Testis (tissue), 3 donors: ENCODE data around the gene ADAMTS13. TPM values are rescaled to one million over a fixed set of nuclear protein-coding genes. Genes with fewer than 3 reads are reported as not detected.

Source experiments
- DNase-seq: peaks from one replicate; pipeline ENCODE4 v3.0.0-alpha.2; 2019
- H3K27ac ChIP-seq, 2 donors: fragments of 200-600 bp; sonication (generic); one replicate each; pipeline ENCODE4 v1.5.1; 2019
- H3K27me3 ChIP-seq: fragments of 200-600 bp; sonication (generic); one replicate; pipeline ENCODE4 v1.5.1; 2019
- H3K36me3 ChIP-seq: fragments of 200-600 bp; sonication (generic); one replicate; pipeline ENCODE4 v1.5.1; 2017; ENCODE audit warnings: low read depth; ENCODE audit errors: missing control alignments
- H3K4me1 ChIP-seq: fragments of 200-600 bp; sonication (generic); one replicate; pipeline ENCODE4 v1.5.1; 2019
- H3K4me3 ChIP-seq, 2 donors: fragments of 200-600 bp; sonication (generic); one replicate each; pipeline ENCODE4 v1.5.1; 2017 to 2019
- H3K9me3 ChIP-seq: fragments of 200-600 bp; sonication (generic); one replicate; pipeline ENCODE4 v1.5.1; 2017
- POLR2A ChIP-seq: fragments of 450-650 bp; IDR thresholded peaks from one replicate; pipeline ENCODE4 v1.6.1; 2017; ENCODE audit warnings: antibody characterized with exemption, mild to moderate bottlenecking, moderate library complexity
- WGBS, 2 donors: methylation state at CpG; one replicate each; pipeline ENCODE4 v1.1.5; 2018; 5-methylcytosine and 5-hydroxymethylcytosine counted together
- intact Hi-C: fragments of 100-400 bp; cut with DNase I; formaldehyde crosslinking; loops from one replicate; pipeline ENCODE4 v1.15.1; 2023; ENCODE audit warnings: low total_unique reads
- polyA plus RNA-seq: library from polyadenylated mRNA; stranded (reverse); fragments of 350-450 nt; fragmentation: Illumina TruSeq; extraction: RNeasy Lipid Tissue Mini Kit (QIAGEN cat#74804); gene quantifications from one replicate; pipeline ENCODE4 v1.2.3, GENCODE V29; 2014; ENCODE audit warnings: low read depth, low replicate concordance; ENCODE audit not compliant: insufficient read depth
- total RNA-seq, 2 donors: library from RNA; depleted of rRNA; stranded (reverse); fragments of >200 nt; gene quantifications; one replicate each; pipeline ENCODE4 v1.2.3, GENCODE V29; 2016
- TF ChIP-seq, protein P1 (sequence below), 3 experiments: fragments of 450-650 bp in 2 of 3; fragments of 200-600 bp in 1 of 3; sonication (generic) in 1 of 3; IDR thresholded peaks; one replicate each; pipeline ENCODE4 v1.5.1; 2016 to 2019; ENCODE audit warnings: antibody characterized with exemption in 3 of 3, mild to moderate bottlenecking in 2 of 3, moderate library complexity in 1 of 3

Gene ADAMTS13
- total and polyA plus RNA-seq, 3 donors from 2014 or later = 15.4 to 21.2 (median 15.6) TPM

DNA sequence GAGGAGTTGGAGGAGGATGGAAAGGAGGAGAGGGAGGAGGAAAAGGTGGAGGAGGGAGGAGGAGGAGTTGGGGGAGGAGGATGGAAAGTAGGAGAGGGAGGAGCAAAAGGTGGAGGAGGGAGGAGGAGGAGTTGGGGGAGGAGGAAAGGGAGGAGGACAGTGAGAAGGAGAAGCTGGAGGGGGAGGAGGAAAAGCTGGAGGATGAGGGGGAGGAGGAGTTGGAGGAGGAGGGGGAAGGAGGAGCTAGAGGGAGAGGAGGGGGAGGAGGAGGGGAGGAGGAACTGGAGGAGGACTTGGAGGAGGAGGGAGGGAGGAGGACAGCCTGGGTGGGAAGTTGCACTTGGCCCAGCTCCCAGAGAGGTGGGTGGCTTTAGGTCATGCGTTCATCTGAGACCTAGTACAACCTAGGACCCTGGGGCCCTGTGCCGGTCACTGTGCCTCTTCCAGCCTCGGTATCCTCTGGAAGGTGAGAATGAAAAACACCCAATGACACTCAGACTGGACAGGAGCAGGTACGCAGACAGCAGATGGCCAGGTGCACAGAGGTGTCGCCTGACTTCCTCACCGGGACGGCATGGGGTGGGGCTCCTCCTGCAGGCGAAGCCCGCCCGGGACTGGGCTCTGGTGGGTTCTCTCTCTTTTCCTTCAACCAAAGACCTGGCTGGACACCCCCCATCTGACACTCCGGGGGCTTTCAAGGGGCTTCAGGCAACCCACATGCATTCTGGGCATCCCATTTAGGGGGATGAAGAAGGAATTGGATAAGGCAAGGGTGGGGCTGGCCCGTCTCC lies 68.9 kb downstream of the ADAMTS13 start:
- H3K4me1 ChIP-seq = peaks cover 41% of the 10 kb centered on the region
- no peaks in the 10 kb centered on the region for H3K36me3 ChIP-seq
- intact Hi-C loops = no loop called here
- DNase-seq = no peak
- H3K4me3 ChIP-seq = no peak overlapping the region
- no peaks in the 10 kb centered on the region for H3K9me3 ChIP-seq
- WGBS, 2 donors = 76 to 86% methylated on average over 4 to 12 of the region's 12 CpGs
- H3K27me3 ChIP-seq = no peaks in the 10 kb centered on the region
- peak overlapping the region in 1 of 2 donors; percentile 56 for H3K27ac ChIP-seq
- no peak for TF ChIP-seq POLR2A
- TF ChIP-seq, protein P1, sequence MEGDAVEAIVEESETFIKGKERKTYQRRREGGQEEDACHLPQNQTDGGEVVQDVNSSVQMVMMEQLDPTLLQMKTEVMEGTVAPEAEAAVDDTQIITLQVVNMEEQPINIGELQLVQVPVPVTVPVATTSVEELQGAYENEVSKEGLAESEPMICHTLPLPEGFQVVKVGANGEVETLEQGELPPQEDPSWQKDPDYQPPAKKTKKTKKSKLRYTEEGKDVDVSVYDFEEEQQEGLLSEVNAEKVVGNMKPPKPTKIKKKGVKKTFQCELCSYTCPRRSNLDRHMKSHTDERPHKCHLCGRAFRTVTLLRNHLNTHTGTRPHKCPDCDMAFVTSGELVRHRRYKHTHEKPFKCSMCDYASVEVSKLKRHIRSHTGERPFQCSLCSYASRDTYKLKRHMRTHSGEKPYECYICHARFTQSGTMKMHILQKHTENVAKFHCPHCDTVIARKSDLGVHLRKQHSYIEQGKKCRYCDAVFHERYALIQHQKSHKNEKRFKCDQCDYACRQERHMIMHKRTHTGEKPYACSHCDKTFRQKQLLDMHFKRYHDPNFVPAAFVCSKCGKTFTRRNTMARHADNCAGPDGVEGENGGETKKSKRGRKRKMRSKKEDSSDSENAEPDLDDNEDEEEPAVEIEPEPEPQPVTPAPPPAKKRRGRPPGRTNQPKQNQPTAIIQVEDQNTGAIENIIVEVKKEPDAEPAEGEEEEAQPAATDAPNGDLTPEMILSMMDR (IDR thresholded peaks at IDR 0.05) = no peak

DNA sequence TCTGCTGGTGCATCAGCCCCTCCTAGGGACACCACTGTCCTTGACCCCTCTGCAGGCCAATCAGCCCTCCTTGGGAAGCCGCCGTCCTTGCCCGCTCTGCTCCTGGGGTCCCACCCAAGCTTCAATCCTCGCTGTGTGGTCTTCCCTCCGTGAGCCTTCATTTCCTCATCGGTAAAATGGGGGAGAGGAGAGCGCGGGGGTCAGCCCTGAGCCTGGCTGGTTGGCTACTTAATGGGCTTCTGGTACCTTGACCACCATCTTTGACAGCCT lies 69.4 kb downstream of the ADAMTS13 start:
- WGBS, 2 donors = 66 to 78% methylated on average over 8 of the region's 8 CpGs
- TF ChIP-seq POLR2A = no peak
- TF ChIP-seq, protein P1 (IDR thresholded peaks at IDR 0.05) = no peak
- no peak for DNase-seq
- Histone ChIP-seq H3K27ac (peak overlapping the region in 1 of 2 donors; percentile 56), H3K27me3 (no peaks in the 10 kb centered on the region), H3K9me3 (no peaks in the 10 kb centered on the region), H3K4me3 (no peak overlapping the region), H3K4me1 (peaks cover 43% of the 10 kb centered on the region), H3K36me3 (no peaks in the 10 kb centered on the region)
- intact Hi-C loops = no loop called here

DNA sequence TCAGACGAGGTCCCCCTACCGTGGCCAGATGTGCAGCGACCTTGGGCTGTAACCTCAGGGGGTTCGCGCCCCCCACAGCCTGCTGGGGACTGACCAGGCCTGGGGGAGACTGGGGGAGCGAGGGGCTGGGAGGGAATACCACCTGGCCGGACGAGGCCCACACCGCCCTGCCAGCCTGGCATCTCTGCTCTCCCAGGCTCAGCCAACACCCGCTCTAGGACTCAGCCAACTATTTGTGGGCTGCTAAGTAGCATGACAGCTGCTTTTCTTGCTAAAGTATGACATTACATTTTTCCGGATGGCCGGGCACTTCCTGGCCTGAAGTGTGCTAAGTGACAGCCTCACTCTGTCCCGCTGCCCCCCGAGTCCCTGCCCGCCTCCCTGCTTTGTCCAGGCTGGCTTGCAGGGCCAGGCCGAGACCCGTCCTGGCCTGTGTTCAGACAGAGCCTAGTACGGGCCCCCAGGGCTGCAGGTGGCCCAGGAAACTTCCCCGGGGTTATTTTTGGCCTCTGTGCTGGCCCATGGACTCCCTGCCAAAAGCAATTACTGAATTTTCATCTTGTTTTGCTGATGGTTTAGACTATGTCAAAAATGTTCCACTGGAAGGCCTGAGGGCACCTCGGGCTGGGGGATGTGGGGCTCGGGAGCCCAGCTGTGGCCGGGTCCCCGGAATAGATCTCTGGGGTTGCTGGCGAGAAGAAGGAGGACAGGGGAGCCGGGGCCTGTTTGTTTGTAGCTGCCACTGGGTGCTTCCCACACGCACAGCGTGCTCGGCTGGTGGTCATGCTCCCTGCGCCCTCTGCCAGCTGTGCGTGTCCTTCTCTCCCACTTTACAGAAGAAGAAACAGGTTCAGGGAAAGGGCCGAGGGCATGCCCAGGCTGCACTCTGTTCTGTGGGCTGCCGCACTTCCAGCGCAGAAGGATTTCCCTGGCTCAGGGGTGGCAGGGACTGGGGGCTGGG lies 70.2 kb downstream of the ADAMTS13 start:
- intact Hi-C loops = no loop called here
- WGBS, 2 donors = 64 to 71% methylated on average over 14 to 32 of the region's 33 CpGs

DNA sequence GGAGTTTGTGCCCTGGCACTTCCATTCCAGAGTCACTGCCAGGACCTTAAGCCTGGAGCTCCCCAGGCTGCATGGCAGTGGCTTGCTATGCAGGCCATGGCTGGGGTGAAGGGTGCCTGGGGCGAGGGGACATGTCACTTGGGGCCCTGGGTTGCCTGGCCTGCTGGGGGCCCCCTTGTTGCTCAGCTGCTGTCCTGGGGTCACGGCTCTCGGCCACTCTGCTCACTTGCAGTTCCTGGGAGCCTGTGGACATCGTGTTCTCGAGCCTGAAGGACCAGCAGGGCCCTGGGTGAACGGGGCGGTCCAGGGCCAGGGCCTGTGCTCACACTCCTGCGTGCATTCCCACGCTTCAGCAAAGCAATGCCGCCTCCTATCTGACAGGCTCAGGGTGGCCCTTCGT lies 71.3 kb downstream of the ADAMTS13 start:
- Histone ChIP-seq H3K36me3 (no peaks in the 10 kb centered on the region), H3K27ac (peak overlapping the region in 1 of 2 donors; percentile 56), H3K9me3 (no peaks in the 10 kb centered on the region), H3K4me3 (no peak overlapping the region), H3K27me3 (no peaks in the 10 kb centered on the region), H3K4me1 (peaks cover 55% of the 10 kb centered on the region)
- DNase-seq = peak; percentile 59
- WGBS, 2 donors = 35% methylated on average over 9 of the region's 11 CpGs; no CpG with 5 or more reads in 1 of the 2 donors
- intact Hi-C loops = no loop called here
- TF ChIP-seq POLR2A = no peak
- TF ChIP-seq, protein P1 (IDR thresholded peaks at IDR 0.05) = no peak

More for the DNA sequence above, 70.2 kb downstream of the ADAMTS13 start:
- Histone ChIP-seq H3K27ac (peak overlapping the region in 1 of 2 donors; percentile 56), H3K4me1 (peaks cover 51% of the 10 kb centered on the region), H3K9me3 (no peaks in the 10 kb centered on the region), H3K4me3 (no peak overlapping the region), H3K27me3 (no peaks in the 10 kb centered on the region), H3K36me3 (no peaks in the 10 kb centered on the region)
- DNase-seq = no peak
- no peak for TF ChIP-seq POLR2A
- TF ChIP-seq, protein P1 (IDR thresholded peaks at IDR 0.05) = no peak
